ENCODE results near the gene RILPL1.
A peak's percentile ranks its signal among the peaks of the same experiment; 100 is the strongest.
"Not testable (repeated sequence)": the region's sequence is repeated elsewhere in the genome, so short reads cannot be mapped to it uniquely, and the experiment has no call there.

RILPL1 gene

GRCh38 chr12:123533672-123534643, at the start of gene RILPL1:
TSS of gene RILPL1 (minus strand) at chr12:123533719. CDS start at chr12:123533482, 237 bp downstream.
- Histone ChIP-seq H3K9ac (peak within 1 kb of the TSS; percentile 61), H3K27me3 (ENCODE audit: control insufficient read depth, insufficient read depth, low read length) (no peaks in the 10 kb centered on the region), H3K79me2 (peaks cover 10% of the 10 kb centered on the region), H3K27ac (peak within 1 kb of the TSS; percentile 74), H3K4me3 (ENCODE audit: low read depth, low read length) (peak within 1 kb of the TSS; percentile 64), H3K4me2 (ENCODE audit: low read length) (peak within 1 kb of the TSS; percentile 81), H2AFZ (peak within 1 kb of the TSS; percentile 99), H3K36me3 (ENCODE audit: control insufficient read depth, insufficient read depth, low read length) (no peaks in the 10 kb centered on the region), H3K4me1 (peaks cover 10% of the 10 kb centered on the region), H3K9me3 (ENCODE audit: control insufficient read depth, low read length) (no peaks in the 10 kb centered on the region)
- TF ChIP-seq CTCF (IDR thresholded peaks at IDR 0.05) = no peak

- Histone ChIP-seq H2AFZ (no peak overlapping the region), H3K27ac (no peak overlapping the region), H3K9ac (no peak overlapping the region), H3K27me3 (ENCODE audit: control insufficient read depth, insufficient read depth, low read length) (no peaks in the 10 kb centered on the region), H3K9me3 (ENCODE audit: control insufficient read depth, low read length) (no peaks in the 10 kb centered on the region), H3K79me2 (peaks cover 14% of the 10 kb centered on the region), H3K36me3 (ENCODE audit: control insufficient read depth, insufficient read depth, low read length) (no peaks in the 10 kb centered on the region), H3K4me1 (peaks cover 13% of the 10 kb centered on the region), H3K4me2 (ENCODE audit: low read length) (no peak overlapping the region), H3K4me3 (ENCODE audit: low read depth, low read length) (no peak overlapping the region)
- TF ChIP-seq CTCF (IDR thresholded peaks at IDR 0.05) = no peak
Measured at GRCh38 chr12:123580772-123581171, 47.3 kb upstream of the RILPL1 start.

- not testable (repeated sequence) for H3K4me1 ChIP-seq; H3K4me2 ChIP-seq (ENCODE audit: low read length); H2AFZ ChIP-seq; H3K4me3 ChIP-seq (ENCODE audit: low read depth, low read length); H3K9me3 ChIP-seq (ENCODE audit: control insufficient read depth, low read length); H3K79me2 ChIP-seq; H3K27me3 ChIP-seq (ENCODE audit: control insufficient read depth, insufficient read depth, low read length); H3K9ac ChIP-seq; H3K27ac ChIP-seq; H3K36me3 ChIP-seq (ENCODE audit: control insufficient read depth, insufficient read depth, low read length)
Measured at GRCh38 chr12:123578829-123579228, 45.3 kb upstream of the RILPL1 start.

- H3K4me1 ChIP-seq = peaks cover 6% of the 10 kb centered on the region
- H2AFZ ChIP-seq = no peak overlapping the region
- H3K27ac ChIP-seq = no peak overlapping the region
- no peak for TF ChIP-seq CTCF (IDR thresholded peaks at IDR 0.05)
- H3K4me2 ChIP-seq (ENCODE audit: low read length) = no peak overlapping the region
- H3K4me3 ChIP-seq (ENCODE audit: low read depth, low read length) = no peak overlapping the region
- no peaks in the 10 kb centered on the region for H3K79me2 ChIP-seq
- no peaks in the 10 kb centered on the region for H3K9me3 ChIP-seq (ENCODE audit: control insufficient read depth, low read length)
- H3K9ac ChIP-seq = no peak overlapping the region
- H3K36me3 ChIP-seq (ENCODE audit: control insufficient read depth, insufficient read depth, low read length) = no peaks in the 10 kb centered on the region
- H3K27me3 ChIP-seq (ENCODE audit: control insufficient read depth, insufficient read depth, low read length) = no peaks in the 10 kb centered on the region
Measured at GRCh38 chr12:123578243-123578642, 44.7 kb upstream of the RILPL1 start.

GRCh38 chr12:123576611-123577010, 43.1 kb upstream of the RILPL1 start:
- Histone ChIP-seq H3K4me1 (no peaks in the 10 kb centered on the region), H3K9me3 (ENCODE audit: control insufficient read depth, low read length) (no peaks in the 10 kb centered on the region), H2AFZ (no peak overlapping the region), H3K9ac (no peak overlapping the region), H3K36me3 (ENCODE audit: control insufficient read depth, insufficient read depth, low read length) (no peaks in the 10 kb centered on the region), H3K4me2 (ENCODE audit: low read length) (no peak overlapping the region), H3K79me2 (no peaks in the 10 kb centered on the region), H3K27ac (no peak overlapping the region), H3K27me3 (ENCODE audit: control insufficient read depth, insufficient read depth, low read length) (no peaks in the 10 kb centered on the region), H3K4me3 (ENCODE audit: low read depth, low read length) (no peak overlapping the region)
- no peak for TF ChIP-seq CTCF (IDR thresholded peaks at IDR 0.05)

All from parathyroid adenoma (tissue), 2 donors.